Esophagus squamous epithelium (tissue), 4 donors: Measurements from ENCODE around the gene PLCZ1.

Experiments used
- POLR2A ChIP-seq, 4 donors: fragments of 450-650 bp; IDR thresholded peaks; one replicate each; pipeline ENCODE4 v1.6.1; 2017; ENCODE audit warnings: antibody characterized with exemption in 4 of 4, mild to moderate bottlenecking in 4 of 4, moderate library complexity in 3 of 4
- TF ChIP-seq, protein P1 (sequence below), 6 experiments: fragments of 450-650 bp in 4 of 6; fragments of 200-600 bp in 2 of 6; sonication (generic) in 2 of 6; IDR thresholded peaks; one replicate each; pipeline ENCODE4 v1.5.1; 2016 to 2019; ENCODE audit warnings: antibody characterized with exemption in 6 of 6, mild to moderate bottlenecking in 4 of 6, moderate library complexity in 4 of 6

DNA sequence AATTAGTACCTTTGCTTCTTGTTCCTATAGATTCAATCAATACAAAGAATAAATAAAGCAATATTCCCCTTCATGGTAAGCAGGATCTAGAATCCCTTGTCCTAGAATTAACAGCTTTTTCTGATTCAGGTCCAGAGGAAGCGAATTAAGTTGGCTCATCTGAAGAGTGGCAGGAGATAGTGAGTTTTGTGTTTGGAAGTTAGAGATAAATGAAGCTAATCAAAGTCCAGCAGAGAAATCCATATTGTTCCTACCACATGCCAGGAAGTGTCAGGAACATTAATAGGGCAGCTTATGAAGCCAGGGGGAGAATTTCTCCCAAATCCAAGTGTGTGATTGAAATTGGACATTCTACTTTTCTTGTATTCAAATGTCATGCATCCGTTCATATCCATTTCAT is 14.1 kb upstream of the PLCZ1 start:
- TF ChIP-seq, protein P1, sequence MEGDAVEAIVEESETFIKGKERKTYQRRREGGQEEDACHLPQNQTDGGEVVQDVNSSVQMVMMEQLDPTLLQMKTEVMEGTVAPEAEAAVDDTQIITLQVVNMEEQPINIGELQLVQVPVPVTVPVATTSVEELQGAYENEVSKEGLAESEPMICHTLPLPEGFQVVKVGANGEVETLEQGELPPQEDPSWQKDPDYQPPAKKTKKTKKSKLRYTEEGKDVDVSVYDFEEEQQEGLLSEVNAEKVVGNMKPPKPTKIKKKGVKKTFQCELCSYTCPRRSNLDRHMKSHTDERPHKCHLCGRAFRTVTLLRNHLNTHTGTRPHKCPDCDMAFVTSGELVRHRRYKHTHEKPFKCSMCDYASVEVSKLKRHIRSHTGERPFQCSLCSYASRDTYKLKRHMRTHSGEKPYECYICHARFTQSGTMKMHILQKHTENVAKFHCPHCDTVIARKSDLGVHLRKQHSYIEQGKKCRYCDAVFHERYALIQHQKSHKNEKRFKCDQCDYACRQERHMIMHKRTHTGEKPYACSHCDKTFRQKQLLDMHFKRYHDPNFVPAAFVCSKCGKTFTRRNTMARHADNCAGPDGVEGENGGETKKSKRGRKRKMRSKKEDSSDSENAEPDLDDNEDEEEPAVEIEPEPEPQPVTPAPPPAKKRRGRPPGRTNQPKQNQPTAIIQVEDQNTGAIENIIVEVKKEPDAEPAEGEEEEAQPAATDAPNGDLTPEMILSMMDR (IDR thresholded peaks at IDR 0.05): no peak
- TF ChIP-seq POLR2A (IDR thresholded peaks at IDR 0.05): no peak
